GM12864 (cell line): ENCODE data around the gene GTF2H3.

Source experiments
- DNase-seq: peaks from one replicate; pipeline ENCODE4 v3.0.0-alpha.2; 2011; ENCODE audit warnings: low read depth
- H3K4me3 ChIP-seq: 2 replicates; pipeline ENCODE4 v1.5.1; 2011; ENCODE audit warnings: mild to moderate bottlenecking, low read depth, low read length, control low read depth
- CTCF ChIP-seq: IDR thresholded peaks from 2 replicates; pipeline ENCODE4 v1.5.1; 2011; ENCODE audit warnings: low read depth, mild to moderate bottlenecking, moderate library complexity, low read length, control low read depth, inconsistent platforms; ENCODE audit errors: missing control alignments

The GTF2H3 gene

GRCh38 chr12:123678981-123679380 lies 45.4 kb downstream of the GTF2H3 start:
- TF ChIP-seq CTCF, result no peak
- no peak overlapping the region for H3K4me3 ChIP-seq
- no peak for DNase-seq

- DNase-seq, result peak; percentile 57
- H3K4me3 ChIP-seq, result no peak overlapping the region
- no peak for TF ChIP-seq CTCF
Observed at GRCh38 chr12:123681605-123682004, 48.0 kb downstream of the GTF2H3 start.

- TF ChIP-seq CTCF, result no peak
- H3K4me3 ChIP-seq, result no peak overlapping the region
- no peak for DNase-seq
Observed at GRCh38 chr12:123683964-123684363, 50.3 kb downstream of the GTF2H3 start.

- no peak for TF ChIP-seq CTCF
- no peak for DNase-seq
- H3K4me3 ChIP-seq, result no peak overlapping the region
Observed at GRCh38 chr12:123686636-123687190, 53.1 kb downstream of the GTF2H3 start.

- DNase-seq, result no peak
- H3K4me3 ChIP-seq, result no peak overlapping the region
- no peak for TF ChIP-seq CTCF
Observed at GRCh38 chr12:123690191-123690840, 56.7 kb downstream of the GTF2H3 start.

- H3K4me3 ChIP-seq, result no peak overlapping the region
- no peak for TF ChIP-seq CTCF
- DNase-seq, result no peak
Observed at GRCh38 chr12:123696207-123696606, 62.6 kb downstream of the GTF2H3 start.

- no peak for DNase-seq
- H3K4me3 ChIP-seq, result no peak overlapping the region
Observed at GRCh38 chr12:123696646-123697045, 63.0 kb downstream of the GTF2H3 start.

More at GRCh38 chr12:123696646-123697045, 63.0 kb downstream of the GTF2H3 start:
- TF ChIP-seq CTCF, result no peak
